HEK293T (cell line): Measurements from ENCODE around the gene PSMA7.

Experiments
- BHLHE40 ChIP-seq: fragments of 450-650 bp; IDR thresholded peaks from 2 replicates; pipeline ENCODE4 v1.6.1; 2016; ENCODE audit warnings: mild to moderate bottlenecking, moderate library complexity, borderline replicate concordance
- ELF4 ChIP-seq: fragments of 450-650 bp; IDR thresholded peaks from 2 replicates; pipeline ENCODE4 v1.6.1; 2017; ENCODE audit warnings: antibody characterized with exemption
- FOXA1 ChIP-seq: fragments of 450-650 bp; IDR thresholded peaks from 2 replicates; pipeline ENCODE4 v1.6.1; 2016; ENCODE audit warnings: mild to moderate bottlenecking
- FOXK2 ChIP-seq: fragments of 450-650 bp; IDR thresholded peaks from 2 replicates; pipeline ENCODE4 v1.6.1; 2016; ENCODE audit warnings: mild to moderate bottlenecking
- LEF1 ChIP-seq: fragments of 450-650 bp; IDR thresholded peaks from 2 replicates; pipeline ENCODE4 v1.6.1; 2017; ENCODE audit warnings: mild to moderate bottlenecking, borderline replicate concordance
- NFRKB ChIP-seq: fragments of 450-650 bp; IDR thresholded peaks from 2 replicates; pipeline ENCODE4 v1.6.1; 2016; ENCODE audit warnings: mild to moderate bottlenecking, moderate library complexity
- SP1 ChIP-seq: fragments of 450-650 bp; IDR thresholded peaks from 2 replicates; pipeline ENCODE4 v1.6.1; 2017
- SUZ12 ChIP-seq: fragments of 450-650 bp; IDR thresholded peaks from 2 replicates; pipeline ENCODE4 v1.6.1; 2016; ENCODE audit warnings: mild to moderate bottlenecking
- TARDBP ChIP-seq: fragments of 450-650 bp; IDR thresholded peaks from 2 replicates; pipeline ENCODE4 v1.6.1; 2016

GRCh38 chr20:62178316-62179161 lies 35.3 kb upstream of the PSMA7 start:
- no peak for TF ChIP-seq ELF4
- TF ChIP-seq SP1: no peak
- TF ChIP-seq LEF1: no peak
- no peak for TF ChIP-seq NFRKB
- TF ChIP-seq FOXK2: no peak
- TF ChIP-seq SUZ12: no peak
- TF ChIP-seq TARDBP: no peak
- no peak for TF ChIP-seq BHLHE40
- no peak for TF ChIP-seq FOXA1
